ENCODE data around the gene ZDHHC11.
"Not testable (repeated sequence)": the region's sequence is repeated elsewhere in the genome, so short reads cannot be mapped to it uniquely, and the experiment has no call there.

The ZDHHC11 gene

DNA sequence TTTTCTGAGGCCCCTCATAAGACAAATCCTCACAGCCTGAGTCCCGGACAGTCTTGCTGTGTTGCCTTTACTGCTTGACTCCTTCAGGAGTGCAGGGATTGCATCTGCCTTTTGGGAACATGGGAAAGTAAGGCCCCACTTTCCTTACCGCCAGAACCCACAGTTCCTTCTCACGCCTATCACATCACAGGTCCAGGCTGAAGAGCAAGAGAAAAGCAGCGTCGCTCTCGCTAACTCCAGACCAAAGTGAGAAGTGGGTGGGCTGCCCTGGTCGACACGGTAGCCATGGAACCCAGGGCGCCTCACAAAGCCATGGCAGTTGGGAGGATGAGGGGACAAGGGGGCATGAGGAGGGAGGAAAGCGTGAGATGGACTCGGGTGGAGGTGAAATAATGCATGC lies 7.9 kb upstream of the ZDHHC11 start:
- no peak for DNase-seq (ENCODE audit: low read depth)

DNA sequence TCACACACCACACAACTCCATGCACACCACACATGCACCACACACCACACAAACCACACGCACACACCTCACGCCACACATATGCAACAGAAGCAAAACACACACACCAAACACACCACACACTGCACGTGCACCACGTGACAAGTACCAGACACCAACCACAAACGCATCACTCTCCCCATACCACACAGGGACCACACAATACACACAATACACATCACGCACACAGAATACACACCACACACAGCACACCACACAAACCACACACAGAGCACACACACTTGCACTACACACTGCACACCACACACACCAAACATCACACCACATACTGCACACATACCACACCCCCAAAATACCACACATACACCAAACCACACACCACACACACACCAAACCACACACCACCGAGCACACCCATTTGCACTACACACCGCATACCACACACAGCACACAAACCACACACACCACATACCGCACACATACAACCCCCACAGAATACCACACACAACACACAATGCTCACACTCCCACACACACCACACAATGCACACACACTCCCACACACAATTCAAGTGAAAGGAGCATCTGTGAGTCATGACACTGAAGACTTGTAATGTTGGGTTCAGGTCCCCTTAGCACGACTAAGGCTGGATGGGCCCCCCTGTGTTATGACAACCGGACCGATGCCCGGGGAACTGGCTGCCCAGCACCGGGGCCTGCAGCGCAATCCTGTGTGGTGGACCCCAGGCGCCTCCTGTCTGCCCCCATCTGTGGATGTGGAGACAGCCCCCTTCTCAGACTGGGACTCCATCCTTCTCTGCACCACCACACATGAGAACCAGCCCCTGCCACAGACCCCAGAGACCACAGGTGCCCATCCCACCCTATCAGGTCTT lies 6.0 kb upstream of the ZDHHC11 start:
- no peak for DNase-seq (ENCODE audit: low read depth)

DNA sequence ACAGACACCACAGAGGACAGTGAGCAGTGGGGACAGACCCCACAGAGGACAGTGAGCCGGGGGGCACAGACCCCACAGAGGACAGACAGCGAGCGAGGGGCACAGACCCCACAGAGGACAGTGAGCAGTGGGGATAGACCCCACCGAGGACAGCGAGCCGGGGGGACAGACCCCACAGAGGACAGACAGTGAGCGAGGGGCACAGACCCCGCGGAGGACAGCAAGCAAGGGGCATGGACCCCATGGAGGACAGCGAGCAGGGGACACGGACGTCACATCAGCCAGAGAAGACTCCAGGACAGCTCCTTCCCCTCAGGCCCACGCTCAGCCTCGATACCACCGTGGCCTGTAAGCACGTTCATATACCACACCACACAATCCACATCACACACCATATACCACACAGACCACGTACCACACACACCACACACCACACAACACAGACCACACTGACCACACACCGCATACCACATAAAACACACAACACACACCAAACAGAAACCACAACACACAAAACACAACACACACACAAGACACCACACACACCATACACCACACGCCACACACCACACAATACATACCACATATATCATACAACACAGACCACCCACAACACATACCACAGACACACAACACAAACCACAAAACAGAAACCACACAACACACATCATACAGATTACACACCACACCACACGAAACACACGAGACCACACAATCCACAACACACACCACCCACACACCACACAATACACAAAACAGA lies 5.2 kb upstream of the ZDHHC11 start:
- no peak for DNase-seq (ENCODE audit: low read depth)

DNA sequence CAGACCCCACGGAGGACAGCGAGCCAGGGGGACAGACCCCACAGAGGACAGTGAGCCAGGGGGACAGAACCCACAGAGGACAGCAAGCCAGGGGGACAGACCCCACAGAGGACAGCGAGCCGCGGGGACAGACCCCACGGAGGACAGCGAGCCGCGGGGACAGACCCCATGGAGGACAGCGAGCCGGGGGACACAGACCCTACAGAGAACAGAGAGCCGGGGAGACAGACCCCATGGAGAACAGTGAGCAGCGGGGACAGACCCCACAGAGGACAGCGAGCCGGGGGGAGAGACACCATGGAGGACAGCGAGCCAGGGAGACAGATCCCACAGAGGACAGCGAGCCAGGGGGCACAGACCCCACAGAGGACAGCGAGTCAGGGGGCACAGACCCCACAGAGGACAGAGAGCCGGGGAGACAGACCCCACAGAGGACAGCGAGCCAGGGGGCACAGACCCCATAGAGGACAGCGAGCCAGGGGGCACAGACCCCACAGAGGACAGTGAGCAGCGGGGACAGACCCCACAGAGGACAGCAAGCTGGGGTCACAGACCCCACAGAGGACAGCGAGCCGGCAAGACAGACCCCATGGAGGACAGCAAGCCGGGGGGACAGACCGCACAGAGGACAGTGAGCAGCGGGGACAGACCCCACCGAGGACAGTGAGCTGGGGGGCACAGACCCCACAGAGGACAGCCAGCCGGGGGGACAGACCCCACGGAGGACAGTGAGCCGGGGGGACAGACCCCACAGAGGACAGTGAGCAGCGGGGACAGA lies 4.4 kb upstream of the ZDHHC11 start:
- no peak for DNase-seq (ENCODE audit: low read depth)

DNA sequence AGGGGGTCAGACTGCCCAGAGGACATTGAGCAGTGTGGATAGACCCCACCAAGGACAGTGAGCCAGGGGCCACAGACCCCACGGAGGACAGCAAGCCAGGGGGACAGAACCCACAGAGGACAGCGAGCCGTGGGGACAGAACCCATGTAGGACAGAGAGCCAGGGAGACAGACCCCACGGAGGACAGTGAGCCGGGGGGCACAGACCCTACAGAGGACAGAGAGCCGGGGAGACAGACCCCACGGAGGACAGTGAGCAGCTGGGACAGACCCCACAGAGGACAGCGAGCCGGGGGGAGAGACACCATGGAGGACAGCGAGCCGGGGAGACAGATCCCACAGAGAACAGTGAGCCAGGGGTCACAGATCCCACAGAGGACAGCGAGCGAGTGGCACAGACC lies 3.4 kb upstream of the ZDHHC11 start:
- no peak for DNase-seq (ENCODE audit: low read depth)

DNA sequence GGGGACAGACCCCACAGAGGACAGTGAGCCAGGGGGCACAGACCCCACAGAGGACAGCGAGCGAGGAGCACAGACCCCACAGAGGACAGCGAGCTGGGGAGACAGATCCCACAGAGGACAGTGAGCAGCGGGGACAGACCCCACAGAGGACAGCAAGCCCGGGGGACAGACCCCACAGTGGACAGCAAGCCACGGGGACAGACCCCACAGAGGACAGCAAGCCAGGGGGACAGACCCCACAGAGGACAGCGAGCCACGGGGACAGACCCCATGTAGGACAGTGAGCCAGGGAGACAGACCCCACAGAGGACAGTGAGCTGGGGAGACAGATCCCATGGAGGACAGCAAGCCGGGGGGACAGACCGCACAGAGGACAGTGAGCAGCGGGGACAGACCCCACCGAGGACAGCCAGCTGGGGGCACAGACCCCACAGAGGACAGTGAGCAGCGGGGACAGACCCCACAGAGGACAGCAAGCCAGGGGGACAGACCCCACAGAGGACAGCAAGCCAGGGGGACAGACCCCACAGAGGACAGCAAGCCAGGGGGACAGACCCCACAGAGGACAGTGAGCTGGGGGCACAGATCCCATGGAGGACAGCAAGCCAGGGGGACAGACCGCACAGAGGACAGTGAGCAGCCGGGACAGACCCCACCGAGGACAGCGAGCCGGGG lies 2.8 kb upstream of the ZDHHC11 start:
- not testable (repeated sequence) for DNase-seq (ENCODE audit: low read depth)

DNA sequence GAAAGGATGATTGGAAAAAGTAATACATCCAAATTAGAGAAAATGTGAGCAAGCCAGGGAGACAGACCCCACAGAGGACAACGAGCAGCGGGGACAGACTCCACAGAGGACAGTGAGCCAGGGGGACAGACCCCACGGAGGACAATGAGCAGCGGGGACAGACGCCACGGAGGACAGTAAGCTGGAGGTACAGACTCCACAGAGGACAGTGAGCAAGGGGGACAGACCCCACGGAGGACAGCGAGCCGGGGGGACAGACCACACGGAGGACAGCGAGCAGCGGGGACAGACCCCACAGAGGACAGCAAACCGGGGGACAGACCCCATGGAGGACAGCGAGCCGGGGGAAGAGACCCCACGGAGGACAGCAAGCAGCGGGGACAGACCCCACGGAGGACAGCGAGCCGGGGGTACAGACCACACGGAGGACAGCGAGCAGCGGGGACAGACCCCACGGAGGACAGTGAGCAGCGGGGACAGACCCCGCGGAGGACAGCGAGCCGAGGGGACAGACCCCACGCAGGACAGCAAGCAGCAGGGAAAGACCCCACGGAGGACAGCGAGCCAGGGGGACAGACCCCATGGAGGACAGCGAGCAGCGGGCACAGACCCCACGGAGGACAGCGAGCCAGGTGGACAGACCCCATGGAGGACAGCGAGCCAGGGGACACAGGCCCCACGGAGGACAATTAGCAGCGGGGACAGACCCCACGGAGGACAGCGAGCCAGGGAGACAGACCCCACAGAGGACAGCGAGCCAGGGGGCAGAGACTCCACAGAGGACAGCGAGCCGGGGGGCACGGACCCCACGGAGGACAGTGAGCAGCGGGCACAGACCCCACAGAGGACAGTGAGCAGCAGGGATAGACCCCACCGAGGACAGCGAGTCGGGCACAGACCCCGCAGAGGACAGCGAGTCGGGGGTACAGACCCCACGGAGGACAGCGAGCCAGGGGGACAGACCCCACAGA lies 1.9 kb upstream of the ZDHHC11 start:
- DNase-seq (ENCODE audit: low read depth), result no peak

DNA sequence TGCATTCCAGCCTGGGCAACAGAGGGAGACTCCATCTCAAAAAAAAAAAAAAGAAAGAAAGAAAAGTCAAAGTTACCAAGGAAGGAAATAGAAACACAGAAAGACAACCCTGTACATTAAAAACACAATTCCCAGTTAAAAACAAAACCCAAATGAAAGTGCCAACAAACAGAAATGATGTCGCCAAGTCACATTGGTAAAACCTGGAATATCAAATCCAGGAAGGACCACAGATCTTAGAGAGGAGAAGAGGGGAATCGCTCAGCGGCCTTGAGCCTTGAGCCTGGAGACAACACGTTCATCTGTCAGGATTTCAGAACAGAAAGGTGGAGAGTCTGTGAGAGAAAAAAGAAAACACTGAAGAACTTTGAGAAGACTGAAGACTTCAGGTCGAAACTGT lies 1.2 kb upstream of the ZDHHC11 start:
- DNase-seq (ENCODE audit: low read depth), result no peak

DNA sequence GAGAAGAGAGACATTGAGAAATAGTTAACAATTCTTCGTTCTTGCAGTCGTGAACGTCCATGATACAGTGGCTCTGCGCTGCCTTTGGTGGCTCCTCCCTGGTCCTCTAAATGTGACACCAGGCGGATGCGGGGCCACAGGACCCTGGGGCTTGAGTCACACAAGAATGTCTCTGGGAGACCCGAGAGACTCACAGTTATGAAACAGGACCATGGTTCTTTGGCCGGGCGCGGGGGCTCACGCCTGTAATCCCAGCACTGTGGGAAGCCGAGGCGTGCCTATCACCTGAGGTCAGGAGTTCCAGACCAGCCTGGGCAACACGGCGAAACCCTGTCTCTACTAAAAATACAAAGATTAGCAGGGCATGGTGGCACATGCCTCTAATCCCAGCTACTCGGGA lies 767 bp upstream of the ZDHHC11 start:
- DNase-seq (ENCODE audit: low read depth), result no peak

DNA sequence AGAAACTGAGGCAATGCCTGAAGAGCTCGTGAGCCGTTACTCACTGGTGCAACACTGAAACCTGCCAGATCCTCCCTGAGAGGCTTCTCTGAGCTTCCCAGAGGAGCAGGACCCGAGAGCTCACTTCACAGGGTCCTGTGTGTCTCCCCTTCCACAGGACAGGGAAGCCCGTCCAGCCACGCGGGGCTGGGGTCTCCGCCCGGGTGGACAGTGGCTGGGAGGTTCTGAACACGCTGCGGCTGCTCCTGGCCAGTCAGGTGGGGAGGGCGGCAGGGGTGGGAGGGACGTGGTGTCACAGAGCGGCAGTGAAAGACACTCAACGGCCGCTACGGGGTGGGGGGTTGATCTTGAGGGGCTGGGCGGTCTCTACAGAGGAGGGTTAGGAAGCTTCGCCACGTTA lies 290 bp upstream of the ZDHHC11 start:
- DNase-seq (ENCODE audit: low read depth), result no peak

DNA sequence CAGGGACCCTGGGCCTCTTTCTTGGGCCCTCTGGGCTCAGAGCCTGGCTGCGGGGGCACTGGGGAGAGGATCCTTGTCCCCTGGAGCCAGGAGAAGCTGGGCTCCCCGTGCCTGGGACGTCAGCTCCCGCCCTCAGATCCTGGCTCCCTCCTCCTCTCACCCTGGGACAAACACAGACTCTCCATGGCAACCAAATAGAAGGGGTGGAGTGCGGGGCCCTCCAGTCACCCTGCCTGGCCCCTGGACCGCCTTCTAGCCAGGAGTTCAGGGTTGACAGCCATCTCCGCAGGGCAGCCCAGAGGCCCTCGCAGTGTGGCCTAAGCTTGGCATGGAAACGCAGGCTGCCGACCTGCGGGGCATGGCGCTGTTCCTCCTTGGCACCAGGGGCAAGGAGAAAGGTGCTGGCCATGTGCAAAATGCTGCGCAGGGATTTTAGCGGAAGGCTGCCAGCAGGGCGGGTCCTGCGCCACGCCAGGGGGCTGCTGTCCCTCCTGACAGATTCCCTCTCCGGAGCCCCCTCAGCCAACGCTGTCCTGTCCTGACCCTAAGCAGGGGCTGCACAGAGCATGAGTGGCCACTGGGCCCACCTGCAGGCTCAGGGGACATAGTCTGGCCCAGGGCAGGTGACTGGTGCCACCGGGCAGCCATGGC lies 1.0 kb downstream of the ZDHHC11 start:
- no peak for DNase-seq (ENCODE audit: low read depth)

DNA sequence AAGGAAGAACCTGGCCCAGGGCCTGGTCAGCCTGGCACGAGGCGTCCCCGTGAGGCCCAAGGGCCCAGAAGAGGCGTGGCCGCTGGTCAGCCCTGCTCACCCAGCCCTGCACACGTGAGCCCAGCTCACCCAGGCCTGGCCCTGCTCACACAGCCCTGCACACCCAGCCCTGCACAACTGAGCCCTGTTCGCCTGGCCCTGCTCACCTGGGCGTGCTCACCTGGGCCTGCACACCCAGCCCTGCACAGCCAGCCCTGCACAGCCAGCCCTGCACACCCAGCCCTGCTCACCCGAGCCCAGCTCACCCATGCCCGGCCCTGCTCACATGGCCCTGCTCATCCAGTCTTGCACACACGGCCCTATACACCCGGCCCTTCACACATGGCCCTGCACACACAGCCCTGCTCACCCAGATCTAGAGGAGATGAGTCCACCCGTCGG lies 2.1 kb downstream of the ZDHHC11 start:
- no peak for DNase-seq (ENCODE audit: low read depth)

DNA sequence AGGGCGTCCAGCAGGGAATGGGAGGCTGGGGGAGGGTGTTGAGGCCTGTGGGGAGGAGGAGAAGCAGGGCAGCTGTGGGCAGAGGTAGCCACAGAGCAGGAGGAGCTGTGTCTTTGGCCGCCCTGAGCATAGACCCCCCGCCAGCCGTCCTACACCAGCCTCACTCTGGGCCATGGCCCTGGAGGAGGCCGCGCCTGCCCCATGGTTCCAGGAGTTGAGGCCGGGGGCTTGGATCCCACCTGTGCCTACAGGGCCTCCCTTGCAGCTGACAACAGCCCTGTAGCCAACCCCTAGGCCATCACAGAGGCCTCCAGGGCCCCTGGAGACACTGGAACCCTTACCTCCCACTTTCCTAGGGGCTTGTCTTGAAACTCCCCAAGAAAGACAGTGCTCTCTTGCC lies 3.0 kb downstream of the ZDHHC11 start:
- not testable (repeated sequence) for DNase-seq (ENCODE audit: low read depth)

DNA sequence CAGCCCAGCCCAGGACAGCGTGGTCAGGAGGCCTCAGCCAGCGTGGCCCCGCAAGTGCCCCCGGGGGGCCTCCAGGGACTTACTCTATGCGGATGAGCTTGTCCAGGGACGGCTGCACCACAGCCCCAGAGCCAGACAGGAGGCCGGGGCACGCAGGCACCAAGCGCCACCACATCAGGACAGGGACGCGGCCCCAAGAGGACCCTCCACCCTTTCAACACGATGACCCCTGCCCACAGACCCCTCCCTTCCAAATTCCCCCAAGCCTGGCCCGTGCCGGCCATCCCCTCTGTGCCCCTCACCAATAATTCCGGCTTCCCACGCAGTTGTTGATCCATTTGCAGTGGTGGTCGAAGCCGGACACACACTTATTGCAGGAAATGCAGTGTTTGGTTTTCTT lies 3.6 kb downstream of the ZDHHC11 start:
- not testable (repeated sequence) for DNase-seq (ENCODE audit: low read depth)

DNA sequence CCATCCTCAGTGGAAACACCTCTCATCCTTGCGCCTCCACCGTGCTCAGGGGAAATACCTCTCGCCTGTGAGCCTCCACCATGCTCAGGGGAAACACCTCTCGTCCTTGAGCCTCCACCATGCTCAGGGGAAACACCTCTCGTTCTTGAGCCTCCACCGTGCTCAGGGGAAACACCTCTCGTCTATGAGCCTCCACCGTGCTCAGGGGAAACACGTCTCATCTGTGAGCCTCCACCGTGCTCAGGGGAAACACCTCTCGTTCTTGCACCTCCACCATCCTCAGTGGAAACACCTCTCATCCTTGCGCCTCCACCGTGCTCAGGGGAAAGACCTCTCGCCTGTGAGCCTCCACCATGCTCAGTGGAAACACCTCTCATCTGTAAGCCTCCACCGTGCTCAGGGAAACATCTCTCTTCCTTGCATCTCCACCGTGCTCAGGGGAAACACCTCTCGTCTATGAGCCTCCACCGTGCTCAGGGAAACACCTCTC lies 4.1 kb downstream of the ZDHHC11 start:
- DNase-seq (ENCODE audit: low read depth), result not testable (repeated sequence)

DNA sequence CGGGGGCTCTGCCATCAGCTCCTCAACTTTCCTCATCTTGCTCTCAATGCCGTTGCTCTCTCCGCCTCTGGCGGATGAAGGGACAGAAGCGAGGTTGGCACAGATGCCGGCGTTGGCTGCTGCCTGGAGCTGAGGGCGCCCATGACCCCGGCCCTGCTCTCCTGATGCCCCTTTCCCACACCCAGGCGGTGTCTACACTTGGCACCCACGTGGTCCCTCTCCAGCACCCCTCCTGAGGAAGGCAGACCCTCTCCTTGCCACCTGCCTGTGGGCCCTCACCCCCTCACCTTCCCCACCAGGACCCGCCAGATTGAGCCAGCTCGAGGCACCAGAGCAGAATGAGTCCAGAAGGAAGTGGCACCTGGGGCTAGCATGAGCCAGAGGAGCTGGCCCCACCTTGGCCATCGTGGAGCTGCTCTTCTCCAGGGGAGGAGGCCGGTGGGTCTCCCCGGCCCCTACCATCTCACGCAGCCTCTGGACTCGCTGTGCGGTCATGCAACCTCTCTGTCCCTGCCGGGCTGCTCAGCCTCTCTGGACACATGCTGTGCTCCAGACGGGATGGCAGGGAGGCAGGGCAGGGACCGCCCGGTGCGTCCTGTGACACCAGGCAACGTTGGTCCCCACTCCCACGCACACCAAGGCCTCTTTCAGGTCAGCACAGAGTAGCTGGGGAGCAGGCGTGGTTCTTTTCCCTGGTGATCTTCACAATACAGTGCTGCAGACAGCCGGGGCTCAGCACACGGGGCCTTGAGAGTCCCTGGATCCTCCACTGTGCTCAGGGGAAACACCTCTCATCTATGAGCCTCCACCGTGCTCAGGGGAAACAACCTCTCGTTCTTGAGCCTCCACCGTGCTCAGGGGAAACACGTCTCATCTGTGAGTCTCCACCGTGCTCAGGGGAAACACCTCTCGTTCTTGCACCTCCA lies 4.8 kb downstream of the ZDHHC11 start:
- DNase-seq (ENCODE audit: low read depth), result not testable (repeated sequence)

DNA sequence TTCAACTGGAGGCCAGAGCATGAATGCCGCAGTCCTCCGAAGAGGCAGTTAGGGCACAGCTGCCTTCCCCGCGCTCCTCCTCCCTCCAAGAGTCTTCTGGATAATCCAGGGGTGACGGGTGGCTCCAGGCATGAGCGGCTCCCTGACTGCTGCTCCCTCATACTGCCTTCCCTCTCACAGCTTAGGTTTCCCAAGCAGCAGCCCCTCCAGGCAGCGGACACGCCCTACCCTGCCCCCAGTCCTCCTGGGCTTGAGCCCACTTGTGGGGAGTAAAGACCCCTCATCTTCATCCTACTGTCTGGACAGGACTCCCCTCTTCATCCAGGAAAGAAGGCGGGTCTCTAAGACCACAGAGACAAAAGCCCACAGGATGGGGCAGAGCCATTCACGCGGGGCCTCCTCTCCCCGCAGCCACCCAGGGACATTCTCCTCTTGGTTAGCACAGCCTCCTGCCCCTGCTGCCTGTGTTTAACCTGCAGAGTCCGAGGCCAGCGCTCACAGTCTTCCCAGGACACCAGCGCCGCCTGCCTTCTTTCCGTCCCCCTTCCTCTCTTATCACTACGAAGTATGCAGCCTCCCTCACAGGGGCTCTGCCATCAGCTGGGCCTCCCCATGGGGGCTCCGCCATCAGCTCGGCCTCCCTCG lies 5.6 kb downstream of the ZDHHC11 start:
- DNase-seq (ENCODE audit: low read depth), result not testable (repeated sequence)

DNA sequence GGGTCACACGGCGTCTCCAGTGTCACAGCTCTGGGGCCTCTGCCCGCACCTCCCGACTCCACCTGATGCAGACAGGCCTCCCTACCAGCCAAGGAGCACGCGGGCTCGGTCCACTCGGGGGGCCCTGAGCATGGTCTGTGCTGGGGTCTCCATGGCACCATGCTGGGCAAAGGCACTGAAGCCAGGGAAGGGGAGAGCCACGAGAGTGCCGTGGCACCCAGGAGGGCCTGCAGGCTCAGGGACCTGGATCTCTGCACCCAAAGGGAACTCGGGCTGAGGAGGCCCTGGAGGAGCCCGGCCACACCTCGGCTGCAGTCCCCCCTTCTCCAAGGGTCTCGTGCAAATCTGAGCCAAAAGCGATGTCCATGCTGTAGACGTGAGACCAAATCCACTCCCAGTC lies 6.4 kb downstream of the ZDHHC11 start:
- not testable (repeated sequence) for DNase-seq (ENCODE audit: low read depth)

Data from activated T-cell treated with anti-CD3 and anti-CD28 coated beads for 1 hour (primary cell).